ENCODE results near the gene GULP1.

Gene GULP1

DNA sequence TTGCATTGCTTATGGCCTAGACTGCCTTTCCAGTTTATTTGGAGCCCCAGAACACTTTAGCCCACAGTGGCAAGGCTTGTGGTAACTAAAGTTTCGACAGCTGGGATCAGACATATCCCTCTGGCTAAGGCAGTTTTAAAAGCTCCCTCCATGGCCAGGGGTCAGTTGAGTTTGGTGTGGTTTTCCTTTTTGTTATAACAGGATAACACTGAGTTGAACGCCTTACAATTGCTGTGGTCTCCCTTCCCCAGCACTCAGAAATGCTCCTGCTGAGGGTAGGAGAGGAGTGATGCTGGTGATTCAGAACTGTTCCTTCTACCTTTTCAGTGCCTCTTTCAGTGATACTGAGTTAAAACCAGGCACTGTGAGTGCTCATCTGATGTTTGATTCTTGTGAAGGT lies 182.6 kb downstream of the GULP1 start:
- CTCF ChIA-PET = interaction anchor here (0.9 kb wide), 1 partner anchor 8 kb away, joined by 3 read pairs; no protein-coding TSS in a partner anchor
- TF ChIP-seq, protein P1, sequence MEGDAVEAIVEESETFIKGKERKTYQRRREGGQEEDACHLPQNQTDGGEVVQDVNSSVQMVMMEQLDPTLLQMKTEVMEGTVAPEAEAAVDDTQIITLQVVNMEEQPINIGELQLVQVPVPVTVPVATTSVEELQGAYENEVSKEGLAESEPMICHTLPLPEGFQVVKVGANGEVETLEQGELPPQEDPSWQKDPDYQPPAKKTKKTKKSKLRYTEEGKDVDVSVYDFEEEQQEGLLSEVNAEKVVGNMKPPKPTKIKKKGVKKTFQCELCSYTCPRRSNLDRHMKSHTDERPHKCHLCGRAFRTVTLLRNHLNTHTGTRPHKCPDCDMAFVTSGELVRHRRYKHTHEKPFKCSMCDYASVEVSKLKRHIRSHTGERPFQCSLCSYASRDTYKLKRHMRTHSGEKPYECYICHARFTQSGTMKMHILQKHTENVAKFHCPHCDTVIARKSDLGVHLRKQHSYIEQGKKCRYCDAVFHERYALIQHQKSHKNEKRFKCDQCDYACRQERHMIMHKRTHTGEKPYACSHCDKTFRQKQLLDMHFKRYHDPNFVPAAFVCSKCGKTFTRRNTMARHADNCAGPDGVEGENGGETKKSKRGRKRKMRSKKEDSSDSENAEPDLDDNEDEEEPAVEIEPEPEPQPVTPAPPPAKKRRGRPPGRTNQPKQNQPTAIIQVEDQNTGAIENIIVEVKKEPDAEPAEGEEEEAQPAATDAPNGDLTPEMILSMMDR (IDR thresholded peaks at IDR 0.05; ENCODE audit: control extremely low read depth, extremely low read depth, low read depth, missing control alignments) = no peak
- POLR2A ChIA-PET = no interaction called here
- DNase-seq (ENCODE audit: extremely low spot score) = no peak

DNA sequence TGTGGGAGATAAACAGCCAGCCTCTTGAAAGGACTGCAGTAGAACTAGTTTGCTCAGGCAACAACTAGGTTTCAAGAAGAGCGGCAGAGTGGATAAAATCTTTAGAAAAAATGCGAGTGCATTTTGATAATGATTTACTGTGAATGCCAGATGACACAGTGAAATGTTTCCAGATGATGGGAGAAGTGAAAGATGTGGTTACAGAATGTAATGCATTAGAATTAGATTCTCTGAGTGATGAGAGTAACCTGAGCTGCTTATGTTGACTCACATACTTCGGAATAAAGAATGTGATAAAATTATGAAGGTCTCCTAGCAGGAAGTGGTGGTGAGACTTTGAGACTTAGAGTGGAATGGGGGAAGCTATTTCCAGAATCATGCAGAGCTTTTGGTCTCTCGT lies 184.3 kb downstream of the GULP1 start:
- CTCF ChIA-PET = no interaction called here
- POLR2A ChIA-PET = no interaction called here
- TF ChIP-seq, protein P1 (IDR thresholded peaks at IDR 0.05; ENCODE audit: control extremely low read depth, extremely low read depth, low read depth, missing control alignments) = no peak
- no peak for DNase-seq (ENCODE audit: extremely low spot score)

DNA sequence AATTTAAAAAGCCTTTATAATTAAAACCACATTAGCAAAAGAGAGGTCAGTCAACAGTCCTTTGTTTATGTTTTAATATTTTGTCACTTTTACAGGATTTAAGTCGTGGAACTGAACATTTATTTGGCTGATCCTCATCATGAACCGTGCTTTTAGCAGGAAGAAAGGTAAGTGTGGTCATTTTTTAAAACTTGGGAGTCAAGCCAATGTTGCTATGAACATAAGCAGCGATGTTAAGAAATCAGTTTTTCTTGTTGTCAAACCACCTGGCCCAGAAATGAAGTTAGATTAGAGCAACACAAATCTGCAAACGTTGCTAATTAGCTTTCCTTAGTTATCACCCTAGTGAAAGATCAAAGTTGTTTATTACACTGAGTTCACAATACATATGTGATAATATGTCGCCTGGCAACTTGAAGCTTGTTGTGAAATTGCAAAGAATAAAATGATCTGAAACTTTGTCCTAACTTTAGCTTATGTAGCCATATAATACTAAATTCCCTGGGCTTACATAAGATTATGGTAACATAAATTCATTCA lies 186.0 kb downstream of the GULP1 start:
- ChIA-PET POLR2A (no interaction called here), CTCF (interaction anchor here (1.2 to 1.5 kb wide), 3 partner anchors 9 to 81 kb away, joined by 3 to 4 read pairs (median 3); no protein-coding TSS in a partner anchor)
- no peak for DNase-seq (ENCODE audit: extremely low spot score)
- TF ChIP-seq, protein P1 (IDR thresholded peaks at IDR 0.05; ENCODE audit: control extremely low read depth, extremely low read depth, low read depth, missing control alignments) = no peak

DNA sequence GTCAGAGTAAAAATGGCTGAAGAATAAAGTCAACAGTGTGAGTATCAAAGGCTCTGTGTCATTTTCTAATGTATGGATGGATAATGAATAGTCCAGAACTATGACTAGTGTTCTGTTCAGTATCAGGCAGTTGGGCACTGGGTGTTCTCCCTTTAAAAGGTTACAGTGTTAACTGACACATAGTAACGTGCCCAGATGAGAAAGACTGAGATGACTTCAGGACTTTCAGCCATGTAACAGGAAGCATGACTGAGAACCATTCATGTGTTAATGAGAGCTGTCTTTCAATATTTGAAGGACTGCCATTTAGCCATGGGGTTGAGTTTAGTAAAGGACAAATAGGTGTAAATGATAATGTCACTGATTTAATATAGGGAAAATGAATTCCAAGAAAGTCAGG lies 187.1 kb downstream of the GULP1 start:
- POLR2A ChIA-PET = no interaction called here
- TF ChIP-seq, protein P1 (IDR thresholded peaks at IDR 0.05; ENCODE audit: control extremely low read depth, extremely low read depth, low read depth, missing control alignments) = no peak
- CTCF ChIA-PET = interaction anchor here (1.2 kb wide), 1 partner anchor 10 kb away, joined by 3 read pairs; no protein-coding TSS in a partner anchor
- no peak for DNase-seq (ENCODE audit: extremely low spot score)

DNA sequence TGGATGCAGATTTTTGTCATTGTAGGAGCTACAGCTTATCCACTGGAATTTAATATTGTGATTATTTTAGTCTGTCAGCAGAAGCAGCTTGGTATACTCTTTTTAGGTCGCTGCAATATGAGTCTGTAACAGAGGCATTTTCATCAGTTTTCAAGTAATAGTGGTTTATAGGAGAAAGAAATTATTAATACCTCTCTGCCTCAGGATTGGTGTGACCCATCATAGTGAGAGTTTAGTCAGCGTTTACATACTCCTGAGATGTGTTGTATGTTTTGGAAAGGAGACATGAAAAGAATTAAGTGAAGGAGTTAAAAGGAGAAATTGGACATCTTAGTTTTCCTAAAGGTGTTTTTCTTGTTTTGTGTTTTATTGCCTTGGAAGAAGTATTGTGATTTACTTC lies 189.8 kb downstream of the GULP1 start:
- ChIA-PET CTCF (interaction anchor here (1.1 to 1.5 kb wide), 2 partner anchors 16 to 51 kb away, joined by 3 read pairs; no protein-coding TSS in a partner anchor), POLR2A (no interaction called here)
- no peak for DNase-seq (ENCODE audit: extremely low spot score)
- TF ChIP-seq, protein P1 (IDR thresholded peaks at IDR 0.05; ENCODE audit: control extremely low read depth, extremely low read depth, low read depth, missing control alignments) = no peak

DNA sequence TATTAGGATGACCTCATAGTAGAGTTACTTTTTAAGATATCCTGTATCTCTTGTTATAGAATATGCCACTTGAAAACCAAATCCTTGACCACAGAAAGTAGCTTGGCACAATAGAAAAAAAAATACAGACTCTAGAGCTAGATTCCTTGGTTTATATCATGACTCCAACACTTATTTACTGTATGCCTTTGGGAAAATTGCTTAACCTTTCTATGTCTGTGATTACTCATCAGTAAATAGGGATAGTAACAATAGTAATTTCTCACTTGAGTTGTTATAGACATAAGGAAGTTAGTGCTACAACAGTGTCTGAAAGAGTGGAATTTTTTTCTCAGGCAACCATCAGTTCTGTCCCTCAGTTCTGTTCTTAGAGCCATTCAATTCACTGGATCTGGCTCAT lies 193.8 kb downstream of the GULP1 start:
- no peak for DNase-seq (ENCODE audit: extremely low spot score)
- TF ChIP-seq, protein P1 (IDR thresholded peaks at IDR 0.05; ENCODE audit: control extremely low read depth, extremely low read depth, low read depth, missing control alignments) = no peak
- POLR2A ChIA-PET = no interaction called here
- CTCF ChIA-PET = no interaction called here
